OCI-LY1 (cell line): ENCODE data around the gene B3GALNT1.

Source experiments
- EZH2 ChIP-seq: fragments of 200-600 bp; sonication (generic), shearing (Covaris generic); IDR thresholded peaks from 2 replicates; pipeline ENCODE4 v1.8.0; 2017; ENCODE audit warnings: borderline replicate concordance, mixed run types, mild to moderate bottlenecking, antibody characterized with exemption, low read length, moderate library complexity, mixed read lengths
- TF ChIP-seq, protein P1 (sequence below): fragments of 200-600 bp; sonication (generic), shearing (Covaris generic); IDR thresholded peaks from 2 replicates; pipeline ENCODE4 v1.5.1; 2017; ENCODE audit warnings: mild to moderate bottlenecking, antibody characterized with exemption, low read length, moderate library complexity, mixed read lengths

DNA sequence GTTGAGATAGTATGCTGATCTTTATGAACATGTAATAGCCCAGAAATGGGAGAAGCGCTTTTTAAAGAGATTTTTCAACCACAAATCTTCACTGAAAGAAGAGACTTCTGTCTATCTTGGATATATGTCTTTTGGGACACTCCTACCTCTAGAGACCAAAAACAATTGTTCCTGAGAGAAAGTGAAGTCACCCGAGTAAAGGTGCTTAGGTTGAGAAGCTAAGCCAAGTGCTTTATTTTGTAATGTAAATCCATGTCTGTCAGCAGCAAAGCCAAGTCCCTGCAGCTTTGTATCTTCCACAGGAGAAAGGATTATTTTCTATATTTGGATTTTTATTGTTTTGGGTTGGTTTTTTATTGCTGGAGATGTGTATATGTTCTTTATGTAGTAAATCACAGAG lies 32.1 kb upstream of the B3GALNT1 start:
- TF ChIP-seq EZH2 = no peak
- TF ChIP-seq, protein P1, sequence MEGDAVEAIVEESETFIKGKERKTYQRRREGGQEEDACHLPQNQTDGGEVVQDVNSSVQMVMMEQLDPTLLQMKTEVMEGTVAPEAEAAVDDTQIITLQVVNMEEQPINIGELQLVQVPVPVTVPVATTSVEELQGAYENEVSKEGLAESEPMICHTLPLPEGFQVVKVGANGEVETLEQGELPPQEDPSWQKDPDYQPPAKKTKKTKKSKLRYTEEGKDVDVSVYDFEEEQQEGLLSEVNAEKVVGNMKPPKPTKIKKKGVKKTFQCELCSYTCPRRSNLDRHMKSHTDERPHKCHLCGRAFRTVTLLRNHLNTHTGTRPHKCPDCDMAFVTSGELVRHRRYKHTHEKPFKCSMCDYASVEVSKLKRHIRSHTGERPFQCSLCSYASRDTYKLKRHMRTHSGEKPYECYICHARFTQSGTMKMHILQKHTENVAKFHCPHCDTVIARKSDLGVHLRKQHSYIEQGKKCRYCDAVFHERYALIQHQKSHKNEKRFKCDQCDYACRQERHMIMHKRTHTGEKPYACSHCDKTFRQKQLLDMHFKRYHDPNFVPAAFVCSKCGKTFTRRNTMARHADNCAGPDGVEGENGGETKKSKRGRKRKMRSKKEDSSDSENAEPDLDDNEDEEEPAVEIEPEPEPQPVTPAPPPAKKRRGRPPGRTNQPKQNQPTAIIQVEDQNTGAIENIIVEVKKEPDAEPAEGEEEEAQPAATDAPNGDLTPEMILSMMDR = no peak
